ENCODE data around the gene SAFB.

SAFB gene

DNA sequence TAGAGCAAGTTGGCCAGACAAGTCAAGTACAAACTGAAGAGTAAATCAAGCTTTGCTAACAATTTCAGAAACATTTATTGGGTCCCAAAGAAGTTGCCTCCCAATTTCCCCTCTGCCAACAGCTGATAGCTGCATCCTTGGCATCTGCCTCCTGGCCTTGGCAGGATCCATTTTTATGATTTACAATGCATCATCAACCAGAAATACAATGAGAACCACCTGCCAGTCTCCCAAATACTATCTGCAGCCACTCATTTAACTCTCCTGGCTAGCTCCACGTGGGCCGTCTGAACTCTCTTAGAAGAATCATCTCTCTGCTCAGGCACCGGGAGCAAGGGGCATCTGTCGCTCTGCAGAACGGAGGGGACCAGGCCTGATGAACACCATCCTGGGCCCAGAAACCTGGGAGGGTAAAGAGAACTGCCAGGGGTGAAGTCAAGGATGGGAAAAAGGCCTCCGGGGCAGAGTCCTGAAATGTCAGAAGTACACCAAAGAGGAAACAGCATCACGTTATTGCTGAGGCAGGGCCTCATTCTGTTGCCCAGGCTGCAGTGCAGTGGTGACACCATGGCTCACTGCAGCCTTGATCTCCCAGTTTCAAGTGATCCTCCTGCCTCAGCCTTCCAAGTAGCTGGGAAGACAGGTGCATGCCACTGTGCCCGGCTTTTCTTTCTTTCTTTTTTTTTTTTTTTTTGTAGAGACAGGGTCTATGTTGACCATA is 94.5 kb downstream of the SAFB start:
- H3K36me3 ChIP-seq = peaks cover 14% of the 10 kb centered on the region
- no peaks in the 10 kb centered on the region for H3K27me3 ChIP-seq
- no peak overlapping the region for H3K4me3 ChIP-seq (ENCODE audit: low read depth in 1 of 2, low read length in 1 of 2)
- peaks cover 27 to 29% of the 10 kb centered on the region in 2 experiments for H3K4me1 ChIP-seq (ENCODE audit: control insufficient read depth in 1 of 2, insufficient read depth in 1 of 2, low read depth in 1 of 2, low read length in 1 of 2)
- TF ChIP-seq, protein P1, sequence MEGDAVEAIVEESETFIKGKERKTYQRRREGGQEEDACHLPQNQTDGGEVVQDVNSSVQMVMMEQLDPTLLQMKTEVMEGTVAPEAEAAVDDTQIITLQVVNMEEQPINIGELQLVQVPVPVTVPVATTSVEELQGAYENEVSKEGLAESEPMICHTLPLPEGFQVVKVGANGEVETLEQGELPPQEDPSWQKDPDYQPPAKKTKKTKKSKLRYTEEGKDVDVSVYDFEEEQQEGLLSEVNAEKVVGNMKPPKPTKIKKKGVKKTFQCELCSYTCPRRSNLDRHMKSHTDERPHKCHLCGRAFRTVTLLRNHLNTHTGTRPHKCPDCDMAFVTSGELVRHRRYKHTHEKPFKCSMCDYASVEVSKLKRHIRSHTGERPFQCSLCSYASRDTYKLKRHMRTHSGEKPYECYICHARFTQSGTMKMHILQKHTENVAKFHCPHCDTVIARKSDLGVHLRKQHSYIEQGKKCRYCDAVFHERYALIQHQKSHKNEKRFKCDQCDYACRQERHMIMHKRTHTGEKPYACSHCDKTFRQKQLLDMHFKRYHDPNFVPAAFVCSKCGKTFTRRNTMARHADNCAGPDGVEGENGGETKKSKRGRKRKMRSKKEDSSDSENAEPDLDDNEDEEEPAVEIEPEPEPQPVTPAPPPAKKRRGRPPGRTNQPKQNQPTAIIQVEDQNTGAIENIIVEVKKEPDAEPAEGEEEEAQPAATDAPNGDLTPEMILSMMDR (IDR thresholded peaks at IDR 0.05) = no peak
- H3K9me3 ChIP-seq = no peaks in the 10 kb centered on the region
- H3K27ac ChIP-seq = no peak overlapping the region

Data from neutrophil (primary cell).